Measurements from ENCODE around the gene ATP10D.
"Not testable (repeated sequence)": the region's sequence is repeated elsewhere in the genome, so short reads cannot be mapped to it uniquely, and the experiment has no call there.

Gene ATP10D

DNA sequence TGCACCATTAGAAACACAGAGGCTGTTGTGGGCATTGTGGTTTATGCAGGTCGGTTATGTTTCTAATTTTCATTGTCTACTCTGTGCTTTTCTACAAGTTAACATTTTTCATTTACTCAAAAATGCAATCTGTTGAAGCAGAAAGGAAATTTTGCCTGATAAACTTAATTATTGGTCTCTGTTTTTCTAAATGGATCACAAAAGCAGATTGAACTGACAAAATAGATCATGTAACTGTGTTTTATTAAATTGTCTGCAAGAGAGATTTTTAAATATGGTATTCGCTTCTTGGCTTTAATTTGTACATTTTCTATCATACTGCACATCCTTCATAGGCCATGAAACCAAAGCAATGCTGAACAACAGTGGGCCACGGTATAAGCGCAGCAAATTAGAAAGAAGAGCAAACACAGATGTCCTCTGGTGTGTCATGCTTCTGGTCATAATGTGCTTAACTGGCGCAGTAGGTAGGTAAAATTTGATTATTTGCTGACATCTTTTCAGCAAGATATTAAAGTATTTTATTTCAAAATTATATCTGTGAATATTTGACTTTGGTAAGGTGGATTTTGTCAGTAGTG, 50.6 kb downstream of the ATP10D start:
- DNase-seq (ENCODE audit: low read depth in 2 of 2): no peak

DNA sequence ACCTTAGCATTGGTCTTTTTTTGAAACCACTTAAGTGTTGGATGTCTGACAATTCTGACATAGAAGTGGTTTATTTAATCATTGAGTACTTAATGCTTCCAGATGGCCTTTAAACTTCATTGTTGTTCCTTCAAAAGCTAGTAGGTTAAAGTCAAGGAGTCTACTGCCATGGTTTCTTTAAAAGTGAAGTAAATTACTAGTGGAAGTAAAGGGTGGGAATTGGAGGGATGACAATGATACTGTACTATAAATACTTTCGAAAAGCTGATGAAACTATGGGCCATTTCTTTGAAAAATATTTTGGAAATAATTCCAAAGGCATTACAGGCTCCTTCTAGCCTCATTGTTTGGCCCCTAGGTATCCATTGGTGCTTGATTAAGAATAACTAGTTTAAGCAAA, 51.9 kb downstream of the ATP10D start:
- no peak for DNase-seq (ENCODE audit: low read depth in 2 of 2)

DNA sequence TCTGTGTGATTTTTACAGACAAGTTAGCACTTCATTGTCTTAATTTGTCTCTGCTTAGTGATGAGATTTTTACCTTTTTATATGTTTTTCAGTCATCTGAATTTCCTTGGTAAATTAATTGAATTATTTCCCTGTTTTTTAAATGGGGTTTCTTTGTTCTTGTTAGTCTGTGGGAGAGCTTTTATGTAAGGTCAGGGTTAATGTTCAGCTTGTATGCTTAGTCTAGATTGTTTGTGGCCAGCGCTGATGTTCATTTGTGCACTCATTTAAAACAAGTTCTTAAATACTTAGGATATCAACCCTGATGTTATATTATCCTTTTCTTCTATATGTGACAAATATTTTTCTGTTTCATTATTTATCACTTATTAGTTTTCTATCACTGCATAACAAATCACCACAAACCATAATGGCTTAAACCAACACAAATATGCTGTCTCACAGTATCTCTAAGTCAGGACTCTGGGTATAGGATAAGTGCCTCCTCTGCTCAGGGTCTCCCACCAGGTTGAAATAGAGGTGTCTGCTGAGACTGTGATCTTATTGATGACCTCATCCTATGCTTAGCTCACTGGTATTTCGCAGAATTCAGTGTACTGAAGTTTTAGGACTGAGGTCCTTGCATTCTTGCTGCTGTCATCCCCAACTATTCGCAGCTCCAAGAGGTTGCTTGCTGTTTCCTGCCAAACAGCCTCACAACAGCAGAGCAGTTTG, 53.2 kb downstream of the ATP10D start:
- no peak for DNase-seq (ENCODE audit: low read depth in 2 of 2)

DNA sequence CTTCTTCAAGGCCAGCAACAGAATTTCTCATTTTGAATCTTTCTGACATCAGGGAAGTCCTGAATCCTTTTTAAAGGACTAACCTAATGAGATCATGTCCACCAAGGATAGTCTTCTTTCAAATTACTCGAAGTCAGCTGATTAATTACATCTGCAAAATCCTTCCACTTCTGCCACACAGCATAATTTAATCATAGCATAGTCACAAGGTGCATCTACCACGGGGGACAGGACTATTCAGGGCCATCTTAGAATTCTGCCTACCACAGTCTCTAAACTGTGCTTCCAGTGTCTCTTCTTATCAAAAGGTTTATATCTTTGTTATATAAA, 53.7 kb downstream of the ATP10D start:
- DNase-seq (ENCODE audit: low read depth in 2 of 2): no peak

DNA sequence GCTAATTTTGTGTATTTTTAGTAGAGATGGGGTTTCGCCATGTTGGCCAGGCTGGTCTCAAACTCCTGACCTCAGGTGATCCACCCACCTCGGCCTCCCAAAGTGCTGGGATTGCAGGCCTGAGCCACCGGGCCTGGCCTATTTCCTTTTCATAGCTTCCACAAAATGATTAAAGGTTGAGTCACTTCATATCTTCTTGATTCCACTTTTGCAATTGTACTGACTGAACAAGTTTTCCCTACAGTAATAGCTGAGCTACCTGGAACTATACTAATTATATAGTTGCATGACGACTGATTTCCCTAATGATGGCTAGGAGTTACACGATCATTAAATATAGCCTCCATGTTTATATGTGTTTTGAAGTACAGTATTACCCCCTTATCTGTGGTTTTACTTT, 57.6 kb downstream of the ATP10D start:
- not testable (repeated sequence) for DNase-seq (ENCODE audit: low read depth in 2 of 2)

DNA sequence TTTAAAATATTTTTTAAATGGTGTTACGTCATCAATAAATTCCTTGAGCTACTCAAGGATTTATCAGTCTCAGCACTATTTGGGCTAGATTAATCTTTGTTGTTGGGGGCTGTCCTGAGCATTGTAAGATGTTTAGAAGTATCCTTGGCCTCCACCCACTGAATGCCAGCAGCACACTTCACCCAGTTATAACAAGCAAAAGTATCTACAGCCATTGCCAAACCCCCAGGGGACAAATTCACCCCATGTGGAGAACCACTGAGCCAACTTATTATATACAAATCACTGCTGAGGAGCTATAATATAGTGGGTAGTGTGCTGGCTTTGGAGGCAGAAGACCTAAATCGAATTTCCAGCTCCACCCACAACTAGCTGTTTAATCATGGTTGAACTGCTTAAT, 58.3 kb downstream of the ATP10D start:
- DNase-seq (ENCODE audit: low read depth in 2 of 2): no peak

DNA sequence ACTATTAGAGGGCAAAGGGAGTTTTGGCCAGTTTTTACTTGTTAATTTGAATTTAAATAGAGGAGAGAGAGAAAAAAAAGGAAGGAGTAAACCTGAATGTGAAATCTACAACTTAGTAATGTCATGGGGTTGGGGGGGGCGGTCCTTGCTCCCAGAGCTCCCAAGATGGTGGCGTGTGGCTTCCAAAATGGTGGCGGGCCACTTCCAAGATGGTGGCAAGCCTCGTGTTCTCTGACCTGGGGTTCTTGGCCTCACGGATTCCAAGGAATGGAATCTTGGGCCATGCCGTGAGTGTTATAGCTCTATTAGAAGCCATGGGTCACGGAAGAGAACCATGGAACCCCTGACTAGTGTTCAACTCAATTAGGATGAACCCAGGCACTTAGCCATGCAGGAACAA, 65.3 kb downstream of the ATP10D start:
- not testable (repeated sequence) for DNase-seq (ENCODE audit: low read depth in 2 of 2)

DNA sequence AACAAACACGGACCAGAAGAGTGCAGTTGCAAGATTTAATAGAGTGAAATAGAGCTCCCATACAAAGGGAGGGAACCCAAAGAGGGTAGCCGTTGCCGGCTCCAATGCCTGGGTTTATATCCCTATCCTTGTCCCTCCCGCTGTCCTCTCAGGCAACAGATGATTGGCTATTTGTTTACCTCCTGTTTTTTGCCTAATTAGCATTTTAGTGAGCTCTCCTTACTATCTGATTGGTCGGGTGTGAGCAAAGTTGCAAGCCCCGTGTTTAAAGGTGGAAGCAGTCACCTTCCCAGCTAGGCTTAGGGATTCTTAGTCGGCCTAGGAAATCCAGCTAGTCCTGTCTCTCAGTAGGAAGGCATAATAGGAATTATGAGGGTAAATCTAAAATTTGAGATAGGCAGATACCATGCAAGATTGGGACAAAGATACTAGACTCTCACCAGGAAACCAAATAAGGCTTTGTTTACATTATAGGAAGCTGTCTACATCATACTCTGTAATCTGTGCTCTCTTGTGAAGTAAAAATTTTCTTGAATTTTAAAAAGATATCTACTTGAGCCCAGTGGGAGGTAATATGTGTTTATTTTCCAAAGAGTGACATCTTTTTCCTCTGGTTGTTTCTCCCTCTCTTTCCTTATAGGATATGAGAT, 65.9 kb downstream of the ATP10D start:
- no peak for DNase-seq (ENCODE audit: low read depth in 2 of 2)

DNA sequence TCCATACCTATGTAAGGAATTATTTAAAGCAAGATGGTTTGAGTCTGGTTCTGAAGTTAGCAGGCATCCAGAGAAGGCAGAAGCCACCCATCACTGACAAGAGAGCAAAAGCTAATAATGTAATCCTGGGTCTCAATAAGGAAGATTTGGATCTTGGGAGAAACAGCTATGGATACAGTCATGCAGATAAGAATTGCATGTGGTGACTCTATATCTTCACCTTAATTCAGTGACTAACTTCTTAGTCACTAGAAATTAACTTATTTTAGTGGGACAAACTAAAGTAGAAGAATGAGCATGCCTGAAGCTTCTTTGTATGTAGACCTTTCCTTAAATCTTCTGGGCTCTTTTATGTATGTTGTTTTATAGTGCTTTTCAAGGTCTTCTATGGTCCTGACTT, 66.6 kb downstream of the ATP10D start:
- DNase-seq (ENCODE audit: low read depth in 2 of 2): no peak

DNA sequence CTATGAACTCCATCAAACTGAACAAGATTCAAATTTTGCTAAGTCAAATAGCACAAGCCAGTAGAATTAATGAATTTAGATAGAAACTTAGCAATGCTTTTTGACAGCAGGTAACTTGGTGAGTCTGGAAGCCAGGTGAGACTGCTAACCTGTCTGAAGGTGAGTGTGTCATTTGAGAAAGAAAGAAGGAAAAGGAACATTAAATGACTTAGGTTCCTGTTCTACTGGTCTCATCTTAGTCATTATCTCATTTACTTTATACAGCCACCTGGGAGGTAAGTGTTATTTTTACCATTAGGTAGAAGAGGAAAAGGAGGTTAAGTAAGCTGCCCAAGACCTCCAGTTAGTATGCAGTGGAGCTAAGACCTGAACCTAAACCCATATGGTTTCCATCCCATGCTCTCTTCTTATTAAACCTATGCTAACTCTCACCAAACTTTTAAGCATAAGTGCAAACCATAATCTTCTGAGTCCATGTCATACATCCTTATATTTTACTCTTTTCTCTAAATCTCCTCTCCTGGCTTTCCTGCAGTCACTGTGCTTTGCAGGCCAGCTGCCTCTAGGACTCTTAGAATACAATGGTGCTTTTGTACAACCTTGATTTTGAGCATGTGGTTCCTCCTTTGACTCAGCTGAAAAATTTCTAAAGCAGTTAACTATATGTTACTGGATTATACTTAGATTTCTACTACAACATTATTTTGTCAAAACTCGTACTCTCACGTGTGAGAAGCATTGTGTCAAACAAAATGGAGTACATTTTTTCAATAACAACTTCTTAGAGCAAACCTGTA, 68.5 kb downstream of the ATP10D start:
- DNase-seq (ENCODE audit: low read depth in 2 of 2): no peak

DNA sequence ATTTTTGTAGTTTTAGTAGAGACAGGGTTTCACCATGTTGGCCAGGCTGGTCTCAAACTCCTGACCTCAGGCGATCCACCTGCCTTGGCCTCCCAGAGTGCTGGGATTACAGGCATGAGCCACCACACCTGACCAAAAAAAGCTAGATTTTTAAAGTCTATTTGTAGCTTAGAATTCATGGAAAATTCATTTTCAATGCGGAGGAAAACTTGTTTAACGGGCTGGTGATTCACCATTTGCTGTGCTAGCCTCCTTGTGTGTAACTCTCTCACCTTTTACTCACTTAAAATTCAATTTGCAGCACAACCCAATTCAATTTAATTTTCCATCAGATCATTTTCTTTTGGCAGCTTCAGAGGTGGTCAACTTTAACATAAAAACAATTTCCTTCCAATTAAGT, 70.8 kb downstream of the ATP10D start:
- not testable (repeated sequence) for DNase-seq (ENCODE audit: low read depth in 2 of 2)

DNA sequence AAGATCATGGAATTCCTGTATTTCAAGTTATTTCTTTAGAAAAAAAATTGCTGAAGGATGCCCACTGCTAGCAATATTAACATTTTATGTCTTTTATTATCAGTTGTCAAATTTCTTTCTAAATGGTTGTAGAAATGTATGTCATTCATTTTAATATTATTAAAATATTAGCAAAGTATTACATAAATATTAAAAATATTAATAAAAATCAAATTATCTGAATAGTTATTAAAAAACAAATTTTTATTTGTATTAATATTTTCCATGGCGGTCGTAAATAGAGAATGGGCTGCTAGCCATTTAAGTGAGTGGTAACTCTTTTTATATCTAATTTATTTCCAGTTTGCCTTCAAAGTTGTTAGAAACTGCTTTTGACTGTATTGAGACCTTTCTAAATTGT, 72.2 kb downstream of the ATP10D start:
- no peak for DNase-seq (ENCODE audit: low read depth in 2 of 2)

DNA sequence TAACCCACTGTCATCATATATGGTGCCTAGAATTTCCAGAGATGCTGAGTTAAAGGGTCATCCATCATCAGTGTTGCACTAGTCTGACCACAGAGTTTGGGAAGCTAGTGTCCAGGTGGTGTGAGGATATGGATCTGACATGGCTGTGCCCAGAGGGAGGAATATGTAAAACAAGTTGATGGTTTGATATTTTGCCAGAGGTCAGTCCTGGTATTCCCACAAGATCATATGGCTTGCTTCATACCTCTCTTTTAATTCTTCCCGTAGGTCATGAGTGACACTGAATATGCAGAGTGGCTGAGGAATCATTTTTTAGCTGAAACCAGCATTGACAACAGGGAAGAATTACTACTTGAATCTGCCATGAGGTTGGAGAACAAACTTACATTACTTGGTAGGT, 75.6 kb downstream of the ATP10D start:
- no peak for DNase-seq (ENCODE audit: low read depth in 2 of 2)

DNA sequence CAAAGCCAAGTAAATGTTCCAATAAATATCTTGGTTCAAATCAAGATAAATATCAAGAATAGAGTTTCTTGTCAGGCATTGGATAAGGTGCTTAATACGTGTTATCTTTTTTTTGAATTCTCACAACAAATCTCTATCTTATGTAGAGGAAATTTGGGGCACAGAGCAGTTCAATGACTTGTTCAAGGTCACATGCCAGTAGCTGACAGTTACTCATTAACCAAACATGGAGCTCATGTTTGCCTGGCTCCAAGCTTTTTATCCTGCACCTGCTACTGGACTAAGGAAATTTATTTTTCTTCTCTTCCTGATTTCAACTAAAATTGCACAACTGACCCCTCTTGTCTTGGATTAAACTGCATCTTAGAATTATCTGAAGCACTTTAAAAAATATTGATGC, 76.3 kb downstream of the ATP10D start:
- no peak for DNase-seq (ENCODE audit: low read depth in 2 of 2)

DNA sequence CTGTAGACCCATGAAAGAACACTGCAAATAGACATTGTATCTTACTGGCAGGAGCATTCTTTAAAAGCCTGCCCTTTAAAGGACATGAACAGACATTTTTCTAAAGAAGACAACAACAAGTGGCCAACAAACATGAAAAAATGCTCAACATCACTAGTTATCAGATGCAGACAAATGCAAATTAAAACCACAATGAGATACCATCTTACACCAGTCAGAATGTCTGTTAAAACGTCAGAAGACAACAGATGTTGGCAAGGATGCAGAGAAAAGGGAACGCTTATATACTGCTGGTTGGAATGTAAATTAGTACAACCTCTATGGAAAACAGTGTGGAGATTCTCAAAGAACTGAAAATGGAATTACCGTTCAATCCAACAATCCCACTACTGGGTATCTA, 77.2 kb downstream of the ATP10D start:
- no peak for DNase-seq (ENCODE audit: low read depth in 2 of 2)

DNA sequence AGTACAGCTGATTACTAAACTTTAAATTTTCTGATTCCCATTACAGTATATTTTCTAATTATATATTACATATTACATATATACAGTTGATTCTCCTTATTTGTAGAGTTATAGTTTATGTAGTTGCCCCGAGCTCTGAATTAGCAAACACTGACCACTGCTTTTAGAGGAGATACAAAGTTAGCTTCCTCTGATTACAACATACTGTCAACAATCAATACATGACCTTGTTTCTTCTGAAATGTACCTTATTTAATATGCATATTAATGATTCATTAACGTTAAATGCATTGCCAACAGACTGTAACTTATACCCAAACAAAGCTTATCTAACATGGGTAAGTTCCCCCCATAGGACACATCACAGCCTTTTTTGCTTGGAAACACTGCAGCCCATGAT, 81.5 kb downstream of the ATP10D start:
- no peak for DNase-seq (ENCODE audit: low read depth in 2 of 2)

DNA sequence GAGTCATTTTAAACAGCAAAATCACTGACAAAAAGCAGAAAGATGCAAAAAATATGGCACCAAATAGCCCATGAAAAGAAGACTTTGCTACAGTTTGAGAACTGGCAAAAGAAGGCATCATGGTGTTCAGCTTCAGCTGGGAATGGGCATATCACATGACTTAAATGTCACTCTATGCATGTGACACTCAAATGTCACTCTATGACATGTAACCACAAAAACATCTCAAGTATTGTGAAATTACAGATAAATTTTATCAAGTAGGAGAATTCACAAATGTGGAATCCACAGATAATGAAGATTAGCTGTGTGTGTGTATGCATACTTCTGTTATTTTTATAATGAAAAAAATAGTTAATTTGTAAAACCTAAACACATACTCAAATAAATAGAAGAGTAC, 81.9 kb downstream of the ATP10D start:
- DNase-seq (ENCODE audit: low read depth in 2 of 2): no peak

DNA sequence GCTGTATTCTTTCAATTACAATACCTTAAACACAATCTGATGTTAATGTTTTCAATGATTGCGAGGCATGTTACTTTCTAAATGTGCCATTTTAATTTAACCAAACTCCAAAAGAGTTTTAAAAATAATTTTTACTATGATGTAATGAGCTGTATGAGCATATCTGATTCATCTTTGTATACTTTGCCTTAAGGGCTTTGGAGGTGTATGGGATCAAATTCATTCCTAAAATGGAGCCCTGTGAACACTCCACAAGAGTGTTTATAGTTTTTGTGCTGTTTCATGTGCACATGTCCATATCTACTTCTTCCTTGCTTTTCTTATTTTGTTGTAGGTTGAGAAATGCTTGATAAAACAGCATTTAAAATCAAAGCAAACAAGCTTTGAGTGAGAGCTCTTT, 82.4 kb downstream of the ATP10D start:
- DNase-seq (ENCODE audit: low read depth in 2 of 2): no peak

DNA sequence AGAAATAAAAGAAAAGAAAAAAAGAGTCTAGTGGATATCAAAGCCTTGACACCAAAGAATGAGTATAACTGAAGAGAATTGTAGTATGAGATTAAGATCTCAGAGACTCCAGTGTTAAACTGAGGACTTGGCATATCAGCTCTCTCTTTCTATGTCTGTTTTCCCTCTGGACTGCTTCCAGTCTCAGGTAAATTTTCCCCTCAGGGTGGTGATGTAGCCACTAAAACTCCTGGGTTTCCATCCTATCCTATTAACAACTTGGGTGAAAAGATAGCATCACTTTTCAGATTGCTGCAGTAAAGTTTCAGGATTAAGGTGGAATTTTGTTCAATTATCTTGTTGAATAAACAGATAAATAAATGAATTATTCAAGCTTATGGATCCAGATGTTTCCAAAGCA, 85.7 kb downstream of the ATP10D start:
- no peak for DNase-seq (ENCODE audit: low read depth in 2 of 2)

DNA sequence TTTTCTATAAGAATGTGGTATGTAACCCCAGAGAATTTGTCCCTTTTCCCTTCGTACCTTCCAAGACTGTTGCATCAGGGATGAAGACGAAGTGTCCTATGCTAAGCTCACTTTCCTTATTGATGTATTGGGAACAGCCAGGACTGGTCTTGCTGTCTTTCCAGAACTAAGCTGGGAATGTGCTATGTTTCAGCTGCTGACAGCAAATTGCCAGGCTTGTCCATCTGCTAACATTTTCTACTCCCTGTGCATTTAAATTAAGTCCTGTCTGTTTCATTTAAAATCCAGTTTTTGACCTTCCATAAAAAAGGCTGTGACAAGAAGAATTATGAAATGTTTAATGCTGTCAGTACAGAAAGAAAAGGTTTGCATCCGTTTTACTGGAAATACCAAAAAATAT, 87.9 kb downstream of the ATP10D start:
- DNase-seq (ENCODE audit: low read depth in 2 of 2): no peak

DNA sequence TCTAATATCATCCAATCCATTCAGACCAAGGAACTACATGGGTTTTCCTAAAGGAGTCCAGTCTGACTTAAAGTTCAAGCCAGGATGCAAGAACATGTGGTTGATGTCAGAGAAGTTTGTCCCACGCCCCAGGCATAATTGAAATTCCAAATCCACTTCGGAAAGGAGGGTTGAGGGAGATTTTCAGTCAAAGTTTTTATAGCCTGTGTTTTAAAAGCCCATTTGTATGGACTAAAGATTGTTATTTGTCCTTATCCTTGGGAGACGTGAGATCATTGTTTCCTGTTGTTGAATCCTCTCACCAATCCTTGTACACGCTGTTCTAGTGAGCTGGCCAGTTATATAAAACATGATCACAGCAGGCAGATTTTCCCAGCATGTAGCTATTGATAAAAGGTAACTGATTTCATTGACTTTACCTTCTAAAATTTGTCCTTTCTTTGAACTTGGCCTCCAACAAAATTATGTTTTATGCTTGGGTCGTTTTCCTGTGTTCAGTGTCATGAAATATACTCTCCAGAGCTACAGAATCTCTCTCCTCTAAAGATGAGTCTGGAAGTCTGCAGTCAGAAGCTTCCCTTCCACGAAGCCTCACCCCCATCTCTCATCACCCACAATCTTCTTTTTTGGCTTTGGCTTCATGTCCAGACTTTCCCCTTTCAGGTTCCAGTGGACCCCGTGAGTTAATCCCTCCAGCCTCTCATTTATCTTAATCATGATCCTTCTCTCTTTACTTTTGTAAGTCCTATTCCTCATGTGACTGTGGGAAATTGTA, 92.9 kb downstream of the ATP10D start:
- no peak for DNase-seq (ENCODE audit: low read depth in 2 of 2)

DNA sequence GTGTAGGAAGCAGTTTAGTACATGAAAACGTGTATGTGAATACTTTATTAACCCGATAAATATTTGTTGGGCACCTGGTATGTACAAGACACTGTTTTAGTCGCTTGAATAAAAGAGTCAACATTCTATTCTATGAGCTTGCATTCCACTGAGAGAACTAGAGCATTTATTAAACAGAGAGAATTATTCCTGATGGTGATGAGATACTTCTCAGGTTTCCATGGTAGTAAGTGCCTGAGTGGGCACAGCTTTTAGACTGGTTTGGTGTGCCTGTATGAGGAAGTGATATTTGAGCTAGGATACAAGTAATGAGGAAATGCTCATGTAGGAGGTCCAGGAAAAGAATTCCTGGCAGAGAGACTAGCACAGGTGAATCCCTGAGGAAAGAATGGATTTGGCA, 94.2 kb downstream of the ATP10D start:
- DNase-seq (ENCODE audit: low read depth in 2 of 2): no peak
